ENCODE measurements around the gene KIAA1217.

DNA sequence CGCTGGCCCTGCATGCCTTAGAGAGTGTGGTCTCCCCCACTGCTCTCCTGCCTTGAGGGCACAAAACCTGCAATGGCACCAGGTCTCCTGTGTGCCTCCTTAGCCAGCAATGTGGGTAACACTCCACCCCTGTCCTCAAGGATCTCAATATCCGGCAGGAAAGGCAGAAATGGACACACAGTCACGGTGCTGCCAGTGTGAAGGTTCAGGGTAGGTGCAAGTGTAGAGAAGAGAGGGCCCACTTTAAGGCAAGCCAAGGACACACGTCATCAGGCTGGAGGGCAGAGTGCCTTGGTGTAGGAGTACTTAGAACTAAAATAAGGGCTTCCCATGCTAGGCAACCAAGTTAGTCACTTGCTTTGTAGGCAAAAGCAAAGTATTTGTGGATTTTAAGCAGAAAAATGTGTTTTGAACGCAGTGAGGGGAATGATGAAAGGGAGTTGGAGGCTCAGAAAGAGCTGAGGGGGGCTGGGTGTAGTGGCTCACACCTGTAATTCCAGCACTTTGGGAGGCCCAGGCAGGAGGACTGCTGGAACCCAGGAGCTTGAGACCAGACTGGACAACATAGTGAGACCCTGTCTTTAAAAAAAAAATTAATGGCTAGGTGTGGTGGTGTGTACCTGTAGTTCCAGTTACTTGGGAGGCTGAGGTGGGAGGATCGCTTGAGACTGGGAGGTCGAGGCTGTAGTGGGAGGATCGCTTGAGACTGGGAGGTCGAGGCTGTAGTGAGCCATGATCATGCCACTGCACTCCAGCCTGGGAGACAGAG is 361.9 kb downstream of the KIAA1217 start:
- TF ChIP-seq, protein P1, sequence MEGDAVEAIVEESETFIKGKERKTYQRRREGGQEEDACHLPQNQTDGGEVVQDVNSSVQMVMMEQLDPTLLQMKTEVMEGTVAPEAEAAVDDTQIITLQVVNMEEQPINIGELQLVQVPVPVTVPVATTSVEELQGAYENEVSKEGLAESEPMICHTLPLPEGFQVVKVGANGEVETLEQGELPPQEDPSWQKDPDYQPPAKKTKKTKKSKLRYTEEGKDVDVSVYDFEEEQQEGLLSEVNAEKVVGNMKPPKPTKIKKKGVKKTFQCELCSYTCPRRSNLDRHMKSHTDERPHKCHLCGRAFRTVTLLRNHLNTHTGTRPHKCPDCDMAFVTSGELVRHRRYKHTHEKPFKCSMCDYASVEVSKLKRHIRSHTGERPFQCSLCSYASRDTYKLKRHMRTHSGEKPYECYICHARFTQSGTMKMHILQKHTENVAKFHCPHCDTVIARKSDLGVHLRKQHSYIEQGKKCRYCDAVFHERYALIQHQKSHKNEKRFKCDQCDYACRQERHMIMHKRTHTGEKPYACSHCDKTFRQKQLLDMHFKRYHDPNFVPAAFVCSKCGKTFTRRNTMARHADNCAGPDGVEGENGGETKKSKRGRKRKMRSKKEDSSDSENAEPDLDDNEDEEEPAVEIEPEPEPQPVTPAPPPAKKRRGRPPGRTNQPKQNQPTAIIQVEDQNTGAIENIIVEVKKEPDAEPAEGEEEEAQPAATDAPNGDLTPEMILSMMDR (conservative IDR thresholded peaks at IDR 0.05; ENCODE audit: low read length), result no peak
- no peak for TF ChIP-seq EZH2phosphoT487 (IDR thresholded peaks at IDR 0.05; ENCODE audit: borderline replicate concordance)
